Measurements from ENCODE around the gene GPX3. TPM values are rescaled to one million over a fixed set of nuclear protein-coding genes. Genes with fewer than 3 reads are reported as not detected.
A peak's percentile ranks its signal among the peaks of the same experiment; 100 is the strongest.

The GPX3 gene
- total and polyA plus RNA-seq, 2 donors (not counting 1 experiment from before 2014, with no cell fraction given) = 182 to 267 TPM

DNA sequence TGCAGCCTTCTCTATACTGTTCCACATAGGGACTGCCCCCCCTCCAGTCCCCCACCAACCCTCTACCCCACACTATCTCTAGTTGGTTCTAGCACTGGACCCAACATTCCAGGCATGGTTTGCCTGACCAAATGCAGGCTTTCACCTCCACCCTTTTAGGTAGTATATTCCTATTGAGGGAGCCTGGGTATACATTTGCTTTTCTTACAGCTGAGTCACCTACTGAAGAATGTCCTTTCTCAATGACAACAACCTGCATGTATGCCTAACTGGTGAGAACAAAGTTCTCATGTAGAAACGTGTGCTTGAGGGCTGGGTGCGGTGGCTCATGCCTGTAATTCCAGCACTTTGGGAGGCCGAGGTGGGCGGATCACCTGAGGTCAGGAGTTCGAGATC lies 52.2 kb downstream of the GPX3 start:
- Histone ChIP-seq H3K9me3 (ENCODE audit: control insufficient read depth, insufficient read depth, low read depth, low read length) (no peaks in the 10 kb centered on the region), H4K20me1 (ENCODE audit: control insufficient read depth, extremely low read depth, insufficient read depth, low read length) (peaks cover 4% of the 10 kb centered on the region), H2AFZ (ENCODE audit: low read length) (no peak overlapping the region), H3K4me2 (ENCODE audit: extremely low read depth, insufficient read depth, low read length) (no peak overlapping the region), H3K27ac (ENCODE audit: insufficient read depth, low read length) (no peak overlapping the region), H3K4me3 (replicated peaks in 1 of 4; ENCODE audit: control extremely low read depth in 1 of 4, insufficient read depth in 1 of 4, low read depth in 3 of 4, low read length in 4 of 4) (no peak overlapping the region), H3K27me3 (ENCODE audit: control insufficient read depth, insufficient read depth, low read length) (no peaks in the 10 kb centered on the region), H3K4me1 (ENCODE audit: control insufficient read depth, extremely low read depth, insufficient read depth, low read length) (peaks cover 27% of the 10 kb centered on the region), H3K79me2 (ENCODE audit: control insufficient read depth, insufficient read depth, low read length) (peaks cover 9% of the 10 kb centered on the region), H3K9ac (ENCODE audit: insufficient read depth, low read length) (no peak overlapping the region), H3K36me3 (ENCODE audit: control insufficient read depth, insufficient read depth, low read length) (peaks cover 1% of the 10 kb centered on the region)
- TF ChIP-seq EZH2 (IDR thresholded peaks at IDR 0.05; ENCODE audit: low read length, missing control alignments) = no peak
- TF ChIP-seq, protein P1, sequence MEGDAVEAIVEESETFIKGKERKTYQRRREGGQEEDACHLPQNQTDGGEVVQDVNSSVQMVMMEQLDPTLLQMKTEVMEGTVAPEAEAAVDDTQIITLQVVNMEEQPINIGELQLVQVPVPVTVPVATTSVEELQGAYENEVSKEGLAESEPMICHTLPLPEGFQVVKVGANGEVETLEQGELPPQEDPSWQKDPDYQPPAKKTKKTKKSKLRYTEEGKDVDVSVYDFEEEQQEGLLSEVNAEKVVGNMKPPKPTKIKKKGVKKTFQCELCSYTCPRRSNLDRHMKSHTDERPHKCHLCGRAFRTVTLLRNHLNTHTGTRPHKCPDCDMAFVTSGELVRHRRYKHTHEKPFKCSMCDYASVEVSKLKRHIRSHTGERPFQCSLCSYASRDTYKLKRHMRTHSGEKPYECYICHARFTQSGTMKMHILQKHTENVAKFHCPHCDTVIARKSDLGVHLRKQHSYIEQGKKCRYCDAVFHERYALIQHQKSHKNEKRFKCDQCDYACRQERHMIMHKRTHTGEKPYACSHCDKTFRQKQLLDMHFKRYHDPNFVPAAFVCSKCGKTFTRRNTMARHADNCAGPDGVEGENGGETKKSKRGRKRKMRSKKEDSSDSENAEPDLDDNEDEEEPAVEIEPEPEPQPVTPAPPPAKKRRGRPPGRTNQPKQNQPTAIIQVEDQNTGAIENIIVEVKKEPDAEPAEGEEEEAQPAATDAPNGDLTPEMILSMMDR (conservative IDR thresholded peaks at IDR 0.05 in 1 of 2, IDR thresholded peaks at IDR 0.05 in 1 of 2; ENCODE audit: low read depth in 1 of 2, low read length in 2 of 2) = no peak
- peak; percentile 28 to 92 for DNase-seq (ENCODE audit: low read depth in 2 of 2)

DNA sequence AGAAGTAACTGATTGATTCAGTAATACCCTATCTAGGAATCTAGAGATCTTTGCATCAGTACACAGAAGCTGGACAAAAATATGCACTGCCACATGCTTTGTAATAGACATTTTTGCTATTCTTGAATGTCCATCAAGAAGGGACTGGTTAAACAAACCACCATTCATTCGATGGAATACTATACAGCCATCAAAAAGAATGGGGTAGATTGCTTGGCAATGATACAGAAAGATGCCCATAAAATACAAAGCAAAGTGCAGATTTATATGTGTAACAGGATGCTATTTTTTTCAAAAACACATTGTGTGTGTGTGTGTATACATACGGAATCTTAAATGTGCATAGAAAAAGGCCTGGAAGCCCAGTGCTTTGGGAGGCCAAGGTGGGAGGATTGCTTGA lies 52.9 kb downstream of the GPX3 start:
- no peak for DNase-seq (ENCODE audit: low read depth in 2 of 2)
- H3K27ac ChIP-seq (ENCODE audit: insufficient read depth, low read length) = no peak overlapping the region
- no peaks in the 10 kb centered on the region for H3K9me3 ChIP-seq (ENCODE audit: control insufficient read depth, insufficient read depth, low read depth, low read length)
- H3K36me3 ChIP-seq (ENCODE audit: control insufficient read depth, insufficient read depth, low read length) = peaks cover 1% of the 10 kb centered on the region
- TF ChIP-seq EZH2 (IDR thresholded peaks at IDR 0.05; ENCODE audit: low read length, missing control alignments) = no peak
- TF ChIP-seq, protein P1 (conservative IDR thresholded peaks at IDR 0.05 in 1 of 2, IDR thresholded peaks at IDR 0.05 in 1 of 2; ENCODE audit: low read depth in 1 of 2, low read length in 2 of 2) = no peak
- H3K9ac ChIP-seq (ENCODE audit: insufficient read depth, low read length) = no peak overlapping the region
- peaks cover 27% of the 10 kb centered on the region for H3K4me1 ChIP-seq (ENCODE audit: control insufficient read depth, extremely low read depth, insufficient read depth, low read length)
- H4K20me1 ChIP-seq (ENCODE audit: control insufficient read depth, extremely low read depth, insufficient read depth, low read length) = peaks cover 3% of the 10 kb centered on the region
- no peak overlapping the region for H2AFZ ChIP-seq (ENCODE audit: low read length)
- H3K4me2 ChIP-seq (ENCODE audit: extremely low read depth, insufficient read depth, low read length) = no peak overlapping the region
- peaks cover 11% of the 10 kb centered on the region for H3K79me2 ChIP-seq (ENCODE audit: control insufficient read depth, insufficient read depth, low read length)
- no peak overlapping the region for H3K4me3 ChIP-seq (replicated peaks in 1 of 4; ENCODE audit: control extremely low read depth in 1 of 4, insufficient read depth in 1 of 4, low read depth in 3 of 4, low read length in 4 of 4)
- no peaks in the 10 kb centered on the region for H3K27me3 ChIP-seq (ENCODE audit: control insufficient read depth, insufficient read depth, low read length)

DNA sequence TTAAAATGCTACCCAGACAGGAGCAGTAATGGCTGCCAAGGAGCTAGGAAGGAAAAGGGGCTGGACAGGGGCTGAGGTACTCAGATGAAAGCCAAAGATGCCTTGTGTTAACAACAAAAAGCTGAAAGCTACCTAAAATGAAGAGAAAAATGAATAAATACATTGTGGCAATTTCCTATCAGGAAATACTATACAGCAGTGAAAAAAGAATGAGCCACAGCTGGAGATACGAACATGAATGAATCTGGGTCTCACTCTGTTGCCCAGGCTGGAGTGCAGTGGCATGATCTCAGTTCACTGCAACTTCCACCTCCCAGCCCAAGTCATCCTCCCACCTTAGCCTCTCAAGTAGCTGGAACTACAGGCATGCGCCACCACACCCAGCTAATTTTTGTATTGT lies 54.2 kb downstream of the GPX3 start:
- no peak overlapping the region for H3K27ac ChIP-seq (ENCODE audit: insufficient read depth, low read length)
- peaks cover 17% of the 10 kb centered on the region for H3K79me2 ChIP-seq (ENCODE audit: control insufficient read depth, insufficient read depth, low read length)
- no peak overlapping the region for H2AFZ ChIP-seq (ENCODE audit: low read length)
- H3K9ac ChIP-seq (ENCODE audit: insufficient read depth, low read length) = no peak overlapping the region
- H3K36me3 ChIP-seq (ENCODE audit: control insufficient read depth, insufficient read depth, low read length) = peaks cover 3% of the 10 kb centered on the region
- H3K27me3 ChIP-seq (ENCODE audit: control insufficient read depth, insufficient read depth, low read length) = no peaks in the 10 kb centered on the region
- peaks cover 26% of the 10 kb centered on the region for H3K4me1 ChIP-seq (ENCODE audit: control insufficient read depth, extremely low read depth, insufficient read depth, low read length)
- TF ChIP-seq, protein P1 (conservative IDR thresholded peaks at IDR 0.05 in 1 of 2, IDR thresholded peaks at IDR 0.05 in 1 of 2; ENCODE audit: low read depth in 1 of 2, low read length in 2 of 2) = no peak
- no peak for TF ChIP-seq EZH2 (IDR thresholded peaks at IDR 0.05; ENCODE audit: low read length, missing control alignments)
- H3K4me3 ChIP-seq (replicated peaks in 1 of 4; ENCODE audit: control extremely low read depth in 1 of 4, insufficient read depth in 1 of 4, low read depth in 3 of 4, low read length in 4 of 4) = no peak overlapping the region
- no peak for DNase-seq (ENCODE audit: low read depth in 2 of 2)
- no peak overlapping the region for H3K4me2 ChIP-seq (ENCODE audit: extremely low read depth, insufficient read depth, low read length)
- H4K20me1 ChIP-seq (ENCODE audit: control insufficient read depth, extremely low read depth, insufficient read depth, low read length) = peaks cover 3% of the 10 kb centered on the region
- H3K9me3 ChIP-seq (ENCODE audit: control insufficient read depth, insufficient read depth, low read depth, low read length) = no peaks in the 10 kb centered on the region

All from fibroblast of lung (primary cell).